GM12891 (cell line): ENCODE data around the gene NKX2-2.

Source experiments
- POLR2A ChIP-seq: IDR thresholded peaks from 2 replicates; pipeline ENCODE4 v1.6.1; 2011; ENCODE audit warnings: low read depth, low read length, control low read depth
- POLR2AphosphoS5 ChIP-seq: IDR thresholded peaks from 2 replicates; pipeline ENCODE4 v1.6.1; 2011; ENCODE audit warnings: low read depth, low read length, control low read depth

DNA sequence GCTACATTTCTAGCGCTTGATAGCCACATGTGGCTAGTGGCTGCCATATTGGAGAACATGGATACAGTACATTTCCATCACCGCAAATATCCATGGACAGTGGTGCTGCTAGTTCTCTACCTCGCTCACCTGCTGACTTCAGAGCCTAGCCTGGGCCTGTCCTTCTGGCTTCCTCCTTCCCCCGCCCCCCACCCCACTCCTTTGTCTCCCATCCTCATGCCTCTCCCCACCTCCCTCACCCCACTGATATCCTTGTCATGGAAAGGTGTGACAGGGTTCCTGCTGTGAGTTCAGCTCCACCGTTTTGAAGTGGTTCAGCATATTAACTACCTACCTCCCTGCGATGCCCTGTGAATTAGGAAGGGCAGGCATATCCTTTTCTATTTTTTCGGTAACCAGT, 14.2 kb downstream of the NKX2-2 start:
- TF ChIP-seq POLR2A (no peak), POLR2AphosphoS5 (no peak)
